GM12874 (cell line): ENCODE data around the gene TIGD2.

Experiments
- CTCF ChIP-seq: IDR thresholded peaks from 2 replicates; pipeline ENCODE4 v1.5.1; 2011; ENCODE audit warnings: low read depth, mild to moderate bottlenecking, control low read depth, low read length, moderate library complexity; ENCODE audit not compliant: insufficient read depth

Gene TIGD2

GRCh38 chr4:89119166-89119565 is 7.8 kb downstream of the TIGD2 start:
- TF ChIP-seq CTCF: no peak

DNA sequence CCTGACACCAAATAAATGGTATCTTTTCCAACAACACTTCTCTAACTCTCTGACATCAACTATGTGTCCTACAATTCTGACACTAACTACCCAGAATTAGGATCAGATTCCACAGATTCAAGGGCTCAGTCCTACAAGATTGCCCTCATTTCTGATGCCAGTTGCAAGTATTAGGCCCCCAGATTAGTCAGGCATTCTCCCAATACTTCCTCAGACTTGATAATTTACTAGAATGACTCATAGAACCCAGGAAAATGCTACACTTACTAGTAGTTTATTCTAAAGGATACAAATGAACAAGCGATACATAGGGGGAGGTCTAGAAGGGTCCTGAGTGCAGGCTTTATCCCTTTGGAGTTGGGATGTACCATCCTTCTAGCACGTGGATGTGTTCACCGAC is 8.5 kb downstream of the TIGD2 start:
- no peak for TF ChIP-seq CTCF

GRCh38 chr4:89121387-89122068 is 10.2 kb downstream of the TIGD2 start:
- TF ChIP-seq CTCF: no peak

GRCh38 chr4:89123451-89123851 is 12.1 kb downstream of the TIGD2 start:
- no peak for TF ChIP-seq CTCF

- TF ChIP-seq CTCF: no peak
Measured at GRCh38 chr4:89125901-89126782, 14.8 kb downstream of the TIGD2 start.

DNA sequence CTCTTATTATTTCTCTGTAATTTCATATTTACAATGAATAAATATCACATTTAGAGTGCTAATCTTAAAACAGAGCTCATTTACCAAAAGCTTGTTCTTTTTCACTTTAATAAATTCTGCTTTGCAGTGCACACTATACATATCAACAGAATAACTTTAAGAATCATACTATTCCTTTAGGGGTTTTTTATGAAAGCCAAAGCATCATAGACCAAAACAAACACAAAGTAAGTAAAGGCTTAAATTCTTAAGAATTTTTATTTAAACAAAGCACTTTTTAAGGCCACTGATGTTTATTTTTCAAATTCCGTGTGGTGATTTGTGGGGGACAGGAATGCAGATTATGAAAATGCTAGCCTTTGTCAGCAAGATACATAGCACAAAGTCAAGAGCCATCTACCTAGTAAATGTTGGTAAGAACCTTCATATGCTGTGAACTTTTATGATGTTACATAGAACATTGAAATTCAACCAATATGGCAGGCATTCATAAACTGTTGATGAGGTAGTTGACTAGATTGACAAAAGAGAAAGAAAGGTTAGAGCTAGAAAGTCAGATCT is 17.8 kb downstream of the TIGD2 start:
- TF ChIP-seq CTCF: no peak

GRCh38 chr4:89134775-89135319 is 23.5 kb downstream of the TIGD2 start:
- no peak for TF ChIP-seq CTCF
